GM12892 (cell line): ENCODE measurements around the gene SBK2.

Experiments used
- DNase-seq: peaks from one replicate; pipeline ENCODE4 v3.0.0; 2011; ENCODE audit not compliant: insufficient read length
- FAIRE-seq: peaks from 2 replicates; lab custom pipeline; 2011; peaks lifted over from hg19 to GRCh38; lab: Jason Lieb, UNC
- POLR2A ChIP-seq: IDR thresholded peaks from 2 replicates; pipeline ENCODE4 v1.6.1; 2011; ENCODE audit warnings: low read depth, low read length, control low read depth
- POLR2AphosphoS5 ChIP-seq: IDR thresholded peaks from 2 replicates; pipeline ENCODE4 v1.6.1; 2011; ENCODE audit warnings: low read depth, low read length, control low read depth
- TAF1 ChIP-seq: IDR thresholded peaks from 2 replicates; pipeline ENCODE4 v1.6.1; 2011; ENCODE audit warnings: low read depth, mild to moderate bottlenecking, control low read depth, low read length, borderline replicate concordance

Gene SBK2

DNA sequence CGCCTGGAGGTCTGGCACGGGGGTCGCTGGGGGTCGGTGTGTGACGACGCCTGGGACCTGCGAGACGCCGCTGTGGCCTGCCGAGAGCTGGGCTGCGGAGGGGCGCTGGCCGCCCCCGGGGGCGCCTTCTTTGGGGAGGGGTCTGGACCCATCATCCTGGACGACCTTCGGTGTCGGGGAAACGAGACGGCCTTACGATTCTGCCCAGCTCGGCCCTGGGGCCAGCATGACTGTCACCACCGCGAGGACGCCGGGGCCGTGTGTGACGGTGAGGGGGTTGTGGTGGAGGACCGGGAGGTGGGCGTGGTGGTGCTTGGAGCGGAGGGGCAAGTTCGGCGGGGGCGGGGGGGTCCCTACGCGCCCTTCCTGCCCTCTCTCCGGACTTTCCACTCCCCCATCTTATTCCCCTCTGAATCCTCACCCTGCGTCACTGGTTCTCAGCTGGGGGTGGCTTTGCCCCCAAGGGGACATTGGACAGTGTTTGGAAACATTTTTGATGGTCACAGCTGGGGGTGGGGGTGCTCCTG lies 43.2 kb downstream of the SBK2 start:
- TF ChIP-seq TAF1 (no peak), POLR2A (no peak), POLR2AphosphoS5 (no peak)
- DNase-seq (no peak), FAIRE-seq (no peak)

DNA sequence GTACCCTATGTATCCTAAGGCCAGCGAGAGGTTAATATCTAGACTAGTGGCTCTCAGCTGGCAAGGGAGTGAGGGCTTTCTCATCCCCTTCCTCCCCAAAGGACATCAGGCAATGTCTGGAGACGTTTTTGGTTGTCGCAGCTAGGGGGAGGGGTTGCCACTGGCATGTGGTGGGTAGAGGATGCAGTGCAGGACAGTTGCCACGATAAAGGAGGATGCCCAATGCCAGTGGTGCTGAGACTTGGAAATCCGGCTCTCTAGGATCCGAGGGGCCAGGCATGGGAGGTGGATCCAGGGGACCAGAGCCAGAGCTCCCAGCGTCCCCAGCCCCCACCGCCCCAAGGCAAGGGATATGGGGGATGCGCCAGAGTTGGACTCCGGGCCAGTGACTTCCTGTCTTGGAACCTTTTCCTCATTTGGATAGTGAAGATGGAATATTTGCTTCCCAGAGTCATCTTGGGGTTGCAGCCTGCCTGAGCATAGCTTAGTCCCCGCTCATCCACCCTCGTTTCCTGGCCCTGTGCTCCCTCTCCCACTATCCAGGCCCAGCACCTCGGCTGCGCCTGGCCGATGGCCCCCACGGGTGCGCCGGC lies 43.8 kb downstream of the SBK2 start:
- FAIRE-seq: no peak
- DNase-seq: no peak
- TF ChIP-seq POLR2A (no peak), TAF1 (no peak), POLR2AphosphoS5 (no peak)

DNA sequence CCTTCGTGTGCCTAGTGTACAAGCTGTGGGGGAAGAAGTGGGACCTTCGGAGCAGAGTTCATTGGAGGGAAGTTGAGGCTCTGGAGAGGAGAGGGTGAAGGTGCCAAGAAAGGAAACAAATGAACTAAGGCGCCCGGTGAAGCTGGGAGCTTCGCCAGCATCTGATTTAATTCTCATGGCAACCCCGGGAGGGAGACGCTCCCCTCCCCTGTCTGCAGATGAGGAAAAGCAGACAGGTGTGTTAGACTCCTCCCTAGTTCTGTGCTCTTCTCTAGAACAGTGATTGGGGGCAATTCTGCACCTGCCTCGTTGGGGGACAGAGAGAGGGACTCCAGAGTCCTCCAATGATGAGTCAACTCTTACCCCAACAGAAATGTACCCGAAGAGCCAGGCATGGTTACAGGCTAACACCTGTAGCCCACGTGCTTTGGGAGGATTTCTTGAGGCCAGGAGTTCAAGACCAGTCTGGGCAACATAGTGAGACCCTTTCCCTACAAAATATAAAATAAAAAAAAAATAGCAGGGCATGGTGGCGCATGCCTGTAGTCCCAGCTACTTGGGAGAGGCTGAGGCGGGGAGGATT lies 44.5 kb downstream of the SBK2 start:
- TF ChIP-seq POLR2A: no peak
- no peak for TF ChIP-seq TAF1
- no peak for TF ChIP-seq POLR2AphosphoS5
- DNase-seq: no peak
- FAIRE-seq: no peak

DNA sequence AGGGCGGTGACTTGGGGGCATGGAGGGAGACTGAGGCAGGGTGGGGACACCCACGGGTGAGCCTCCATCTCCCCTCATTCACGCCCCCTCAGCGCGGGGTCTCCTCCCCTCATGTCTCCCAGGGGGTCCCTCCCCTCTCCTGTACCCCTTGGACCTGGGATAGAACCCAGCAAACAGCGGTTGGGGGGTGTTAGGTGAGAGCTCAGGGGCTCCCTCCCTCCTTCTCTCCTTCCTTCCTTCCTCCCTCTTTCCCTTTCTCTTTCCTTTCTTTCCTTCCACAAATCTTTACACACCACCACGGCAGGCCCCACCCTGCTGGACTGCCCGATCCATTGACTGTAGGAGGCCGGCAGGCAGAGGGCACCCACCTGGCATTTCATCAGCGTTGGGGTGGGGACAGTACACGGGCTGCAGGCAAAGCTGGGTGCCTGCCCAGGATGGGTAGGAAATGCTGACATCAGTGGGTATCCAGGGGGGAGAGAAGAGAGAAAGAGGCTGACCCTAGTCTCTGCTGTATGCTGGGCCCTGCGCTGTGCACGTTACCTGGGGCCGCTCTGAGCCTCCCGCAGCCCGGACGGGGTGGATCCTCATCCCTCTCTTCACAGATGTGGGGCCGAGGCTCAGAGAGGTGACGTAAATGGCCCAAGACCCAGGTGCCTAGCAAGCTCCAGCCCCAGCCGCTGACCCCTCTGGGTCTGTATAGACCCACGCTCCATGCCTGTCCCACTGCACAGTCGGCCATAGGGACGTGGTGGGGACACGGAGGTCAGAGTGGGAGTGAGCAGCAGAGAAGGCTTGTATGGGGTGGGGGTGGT lies 45.2 kb downstream of the SBK2 start:
- TF ChIP-seq POLR2AphosphoS5: no peak
- no peak for TF ChIP-seq POLR2A
- no peak for TF ChIP-seq TAF1
- DNase-seq (no peak), FAIRE-seq (no peak)

DNA sequence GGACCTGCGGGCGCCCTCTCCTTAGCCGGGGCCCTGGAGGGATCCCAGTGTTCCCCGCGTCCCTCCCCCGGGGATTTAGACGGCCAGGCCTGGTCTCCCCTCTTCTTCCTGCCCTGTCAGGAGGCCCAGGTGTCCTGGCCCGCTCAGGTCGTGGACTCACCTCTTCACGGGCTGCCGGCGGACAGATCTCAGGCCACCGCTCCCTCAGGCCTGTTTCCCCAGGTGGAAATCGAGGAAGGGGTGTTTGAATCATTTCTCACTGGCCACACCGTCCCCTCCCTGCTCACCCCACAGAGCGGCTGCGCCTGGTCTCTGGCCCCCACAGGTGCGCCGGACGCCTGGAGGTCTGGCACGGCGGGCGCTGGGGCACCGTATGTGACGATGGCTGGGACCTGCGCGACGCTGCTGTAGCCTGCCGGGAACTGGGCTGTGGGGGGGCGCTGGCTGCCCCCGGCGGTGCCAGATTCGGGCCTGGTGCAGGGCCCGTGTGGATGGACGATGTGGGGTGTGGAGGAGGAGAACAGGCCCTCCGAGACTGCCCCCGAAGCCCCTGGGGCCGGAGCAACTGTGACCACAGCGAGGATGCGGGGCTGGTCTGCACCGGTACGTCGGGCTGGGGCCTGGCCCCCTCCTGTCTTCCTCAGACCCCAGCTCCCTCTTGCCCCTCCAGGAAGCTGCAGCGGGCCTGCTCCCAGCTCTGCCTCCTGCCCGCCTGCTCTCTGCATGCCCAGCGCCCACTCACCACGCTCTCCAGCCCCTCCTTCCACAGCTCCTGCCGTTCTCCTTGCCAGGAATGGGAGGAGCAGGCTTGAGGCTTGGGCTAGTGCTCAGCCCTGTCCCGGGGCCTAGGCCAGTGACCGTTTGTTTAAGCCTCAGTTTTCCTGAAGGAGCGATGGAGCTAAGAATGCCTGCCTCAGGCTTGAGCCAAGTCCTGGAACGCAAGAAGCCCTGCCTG lies 46.2 kb downstream of the SBK2 start:
- FAIRE-seq (no peak), DNase-seq (no peak)
- no peak for TF ChIP-seq POLR2A
- TF ChIP-seq POLR2AphosphoS5: no peak
- no peak for TF ChIP-seq TAF1

DNA sequence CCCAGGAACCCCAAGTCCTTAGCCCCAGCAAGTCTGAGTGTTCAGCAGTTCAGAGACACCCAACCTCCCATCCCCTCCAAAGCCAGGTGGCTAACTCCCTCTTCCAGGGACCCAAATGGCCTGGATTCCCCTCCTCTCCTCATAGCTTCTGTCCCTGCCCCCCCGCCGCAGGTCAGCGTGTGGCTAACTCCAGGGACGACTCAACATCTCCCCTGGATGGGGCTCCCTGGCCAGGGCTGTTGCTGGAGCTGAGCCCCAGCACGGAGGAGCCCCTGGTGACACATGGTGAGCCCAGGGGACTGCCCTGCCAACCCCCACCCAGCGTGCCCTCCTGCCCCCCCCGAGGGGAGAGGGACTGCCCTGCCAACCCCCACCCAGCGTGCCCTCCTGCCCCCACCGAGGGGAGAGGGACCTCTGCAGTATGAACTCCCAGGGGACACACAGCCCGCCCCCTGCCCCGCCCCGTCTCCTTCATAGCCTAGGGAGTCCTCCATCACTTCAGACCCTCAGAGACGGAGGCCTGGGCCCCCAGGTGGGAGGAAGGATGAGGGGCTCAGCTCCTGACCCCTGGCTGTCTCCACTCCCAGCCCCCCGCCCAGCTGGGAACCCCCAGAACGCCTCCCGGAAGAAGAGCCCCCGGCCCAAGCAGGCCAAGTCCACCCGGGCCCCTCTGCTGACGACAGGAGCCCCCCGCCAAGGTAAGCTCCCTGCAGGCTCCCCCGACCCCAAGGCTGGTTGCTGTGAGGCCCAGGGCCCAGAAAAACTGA lies 47.0 kb downstream of the SBK2 start:
- no peak for TF ChIP-seq TAF1
- no peak for TF ChIP-seq POLR2AphosphoS5
- no peak for TF ChIP-seq POLR2A
- FAIRE-seq: no peak
- no peak for DNase-seq

DNA sequence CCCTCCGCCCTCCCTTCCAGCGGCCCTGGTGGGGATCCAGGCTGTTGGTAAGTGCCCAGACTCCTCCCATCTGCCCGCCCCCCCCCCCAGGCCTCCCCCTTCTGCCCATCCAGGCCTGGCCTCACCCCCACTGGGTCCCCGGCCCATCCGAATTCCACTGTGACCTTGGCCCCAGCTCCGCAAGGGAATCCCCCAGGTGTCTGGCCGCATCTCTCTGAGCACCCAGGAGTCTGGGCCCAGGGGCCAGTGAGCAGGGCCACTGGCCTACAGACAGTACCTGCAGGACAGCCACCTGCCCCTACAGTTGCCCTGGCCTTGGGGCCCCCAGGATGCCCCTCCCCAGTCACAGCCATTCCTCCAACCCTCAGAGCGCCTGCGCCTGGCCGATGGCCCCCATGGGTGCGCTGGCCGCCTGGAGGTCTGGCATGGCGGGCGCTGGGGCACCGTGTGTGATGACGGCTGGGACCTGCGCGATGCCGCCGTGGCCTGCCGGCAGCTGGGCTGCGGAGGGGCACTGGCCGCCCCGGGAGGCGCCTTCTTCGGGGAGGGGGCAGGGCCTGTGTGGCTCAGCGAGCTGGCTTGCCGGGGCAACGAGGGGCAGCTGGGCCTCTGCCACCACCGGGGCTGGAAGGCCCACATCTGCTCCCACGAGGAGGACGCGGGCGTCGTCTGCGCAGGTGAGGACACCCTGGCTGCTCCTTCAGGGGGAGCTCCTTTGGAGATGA lies 47.8 kb downstream of the SBK2 start:
- no peak for DNase-seq
- TF ChIP-seq TAF1: no peak
- no peak for TF ChIP-seq POLR2A
- TF ChIP-seq POLR2AphosphoS5: no peak
- FAIRE-seq: no peak

DNA sequence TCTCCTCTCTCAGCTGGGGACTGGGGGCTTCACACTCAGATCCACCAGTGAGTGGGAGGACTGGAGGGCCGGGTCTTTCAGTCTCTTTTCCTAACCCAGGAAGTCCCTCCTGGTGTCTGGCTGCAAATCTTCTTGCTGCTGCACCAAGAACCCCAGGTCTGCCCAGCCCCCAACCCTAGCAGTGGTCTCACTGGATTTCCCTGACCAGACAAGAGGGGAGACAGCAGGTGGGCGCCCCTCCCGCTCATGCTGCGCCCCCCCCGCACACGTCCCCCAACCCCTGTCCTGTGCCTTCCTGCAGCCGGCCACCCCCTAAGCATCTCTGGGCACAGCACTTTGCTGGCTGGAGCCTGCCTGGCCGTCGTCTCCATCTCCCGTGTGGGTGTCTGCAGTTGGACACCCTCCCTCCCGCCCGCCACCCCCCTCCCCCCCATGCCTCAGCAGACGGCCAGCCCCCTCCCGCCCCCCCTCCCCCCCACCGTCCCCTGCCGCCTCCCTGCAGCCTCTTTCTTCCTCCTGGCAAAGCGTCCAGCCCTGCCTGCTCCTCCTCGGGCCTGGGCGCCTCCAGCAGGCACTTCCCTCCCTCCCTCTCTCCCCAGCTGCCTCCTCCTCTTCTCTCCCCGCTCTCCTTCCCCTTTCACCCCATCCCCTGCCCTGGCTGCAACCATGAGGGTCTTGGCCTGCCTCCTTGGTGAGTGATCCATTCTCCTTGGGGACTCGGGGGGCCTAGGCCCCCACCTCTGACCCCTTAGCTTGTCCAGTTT lies 48.8 kb downstream of the SBK2 start, which contains the start of gene SSC5D:
SSC5D (plus strand) TSS at position 513 of the 764 bp plus-strand sequence; CDS start at position 667, 154 bp downstream.
- DNase-seq (no peak), FAIRE-seq (no peak)
- TF ChIP-seq TAF1 (no peak), POLR2AphosphoS5 (no peak), POLR2A (no peak)
